Fibroblast of lung (primary cell): Measurements from ENCODE around the gene PTPRE. TPM values are rescaled to one million over a fixed set of nuclear protein-coding genes. Genes with fewer than 3 reads are reported as not detected.

ENCODE experiments used
- DNase-seq, 2 donors: peaks; one replicate each; pipeline versions ENCODE4 v3.0.0 to v3.0.0-alpha.2; 2010; ENCODE audit warnings: low read depth in 2 of 2
- H2AFZ ChIP-seq: 2 replicates; pipeline ENCODE4 v1.5.1; 2012; ENCODE audit warnings: low read length, control low read depth, inconsistent platforms
- H3K27ac ChIP-seq: 2 replicates; pipeline ENCODE4 v1.5.1; 2011; ENCODE audit warnings: low read length, control low read depth; ENCODE audit not compliant: insufficient read depth
- H3K27me3 ChIP-seq: 2 replicates; pipeline ENCODE4 v1.5.1; 2011; ENCODE audit warnings: mild to moderate bottlenecking, low read length; ENCODE audit not compliant: control insufficient read depth, insufficient read depth
- H3K36me3 ChIP-seq: 2 replicates; pipeline ENCODE4 v1.5.1; 2011; ENCODE audit warnings: low read length; ENCODE audit not compliant: control insufficient read depth, insufficient read depth
- H3K4me1 ChIP-seq: 2 replicates; pipeline ENCODE4 v1.5.1; 2011; ENCODE audit warnings: low read length; ENCODE audit not compliant: control insufficient read depth, insufficient read depth; ENCODE audit errors: extremely low read depth
- H3K4me2 ChIP-seq: 2 replicates; pipeline ENCODE4 v1.5.1; 2011; ENCODE audit warnings: low read length, control low read depth; ENCODE audit not compliant: insufficient read depth; ENCODE audit errors: extremely low read depth
- H3K4me3 ChIP-seq, 4 experiments: fragments of 200-600 bp in 1 of 4; sonication (generic) in 1 of 4; replicated peaks in 1 of 4; 2 replicates each; pipeline ENCODE4 v1.5.1; 2011 to 2016; ENCODE audit warnings: low read length in 4 of 4, low read depth in 3 of 4, mild to moderate bottlenecking in 3 of 4, control low read depth in 2 of 4, inconsistent platforms in 1 of 4, mixed read lengths in 1 of 4; ENCODE audit not compliant: insufficient read depth in 1 of 4; ENCODE audit errors: control extremely low read depth in 1 of 4
- H3K79me2 ChIP-seq: 2 replicates; pipeline ENCODE4 v1.5.1; 2012; ENCODE audit warnings: mild to moderate bottlenecking, low read length, inconsistent platforms; ENCODE audit not compliant: control insufficient read depth, insufficient read depth
- H3K9ac ChIP-seq: 2 replicates; pipeline ENCODE4 v1.5.1; 2011; ENCODE audit warnings: mild to moderate bottlenecking, low read length, control low read depth; ENCODE audit not compliant: insufficient read depth
- H3K9me3 ChIP-seq: 2 replicates; pipeline ENCODE4 v1.5.1; 2012; ENCODE audit warnings: low read depth, low read length; ENCODE audit not compliant: control insufficient read depth, insufficient read depth
- H4K20me1 ChIP-seq: 2 replicates; pipeline ENCODE4 v1.5.1; 2011; ENCODE audit warnings: low read length; ENCODE audit not compliant: control insufficient read depth, insufficient read depth; ENCODE audit errors: extremely low read depth
- CTCF ChIP-seq, 2 donors: IDR thresholded peaks in 1 of 2; conservative IDR thresholded peaks in 1 of 2; 1 replicate in 1 of 2; 2 replicates in 1 of 2; pipeline ENCODE4 v1.5.1; 2011 to 2012; ENCODE audit warnings: low read length in 2 of 2, control low read depth in 1 of 2, inconsistent platforms in 1 of 2, low read depth in 1 of 2, mild to moderate bottlenecking in 1 of 2
- EZH2 ChIP-seq: IDR thresholded peaks from 2 replicates; pipeline ENCODE4 v1.5.1; 2012; ENCODE audit warnings: low read length, control low read depth, mild to moderate bottlenecking; ENCODE audit errors: missing control alignments
- polyA plus RNA-seq, 2 donors: library from polyadenylated mRNA; depleted of rRNA in 1 of 2; stranded (reverse) in 1 of 2; unstranded in 1 of 2; fragments of >200 nt; gene quantifications; 2 replicates each; pipeline ENCODE4 v1.2.1, GENCODE V29; 2011 to 2012; ENCODE audit warnings: missing spikeins in 1 of 2
- total RNA-seq: library from RNA; depleted of rRNA; stranded (reverse); fragments of >200 nt; gene quantifications from 2 replicates; pipeline ENCODE4 v1.2.1, GENCODE V29; 2014

The PTPRE gene
- total and polyA plus RNA-seq, 2 donors (not counting 1 experiment from before 2014, with no cell fraction given), result 0.75 to 1.8 TPM

- H3K36me3 ChIP-seq, result peaks cover 35% of the 10 kb centered on the region
- TF ChIP-seq EZH2 (no peak), CTCF (conservative IDR thresholded peaks at IDR 0.05 in 1 of 2, IDR thresholded peaks at IDR 0.05 in 1 of 2; ENCODE audit: low read depth in 1 of 2, low read length in 2 of 2) (no peak)
These were observed 202.8 kb downstream of the PTPRE start for GRCh38 chr10:128109707-128110106.

GRCh38 chr10:128110339-128110738, 203.4 kb downstream of the PTPRE start:
- H3K9ac ChIP-seq, result no peak overlapping the region
- H3K4me2 ChIP-seq, result no peak overlapping the region
- TF ChIP-seq CTCF (conservative IDR thresholded peaks at IDR 0.05 in 1 of 2, IDR thresholded peaks at IDR 0.05 in 1 of 2; ENCODE audit: low read depth in 1 of 2, low read length in 2 of 2), result no peak
- no peak for TF ChIP-seq EZH2
- H3K9me3 ChIP-seq, result no peaks in the 10 kb centered on the region
- H3K36me3 ChIP-seq, result peaks cover 33% of the 10 kb centered on the region
- no peak overlapping the region for H2AFZ ChIP-seq
- H3K4me3 ChIP-seq, result no peak overlapping the region
- no peak for DNase-seq
- peaks cover 8% of the 10 kb centered on the region for H3K79me2 ChIP-seq
- no peaks in the 10 kb centered on the region for H3K27me3 ChIP-seq
- no peak overlapping the region for H3K27ac ChIP-seq
- H3K4me1 ChIP-seq, result no peaks in the 10 kb centered on the region
- no peaks in the 10 kb centered on the region for H4K20me1 ChIP-seq

More at GRCh38 chr10:128109707-128110106, 202.8 kb downstream of the PTPRE start:
- no peak overlapping the region for H2AFZ ChIP-seq
- H3K4me2 ChIP-seq, result no peak overlapping the region
- no peaks in the 10 kb centered on the region for H3K27me3 ChIP-seq
- no peak overlapping the region for H3K4me3 ChIP-seq
- no peak overlapping the region for H3K9ac ChIP-seq
- H3K4me1 ChIP-seq, result no peaks in the 10 kb centered on the region
- DNase-seq, result no peak
- H3K9me3 ChIP-seq, result no peaks in the 10 kb centered on the region
- H3K79me2 ChIP-seq, result peaks cover 8% of the 10 kb centered on the region
- no peak overlapping the region for H3K27ac ChIP-seq
- H4K20me1 ChIP-seq, result no peaks in the 10 kb centered on the region

GRCh38 chr10:128111696-128112095, 204.8 kb downstream of the PTPRE start:
- peaks cover 8% of the 10 kb centered on the region for H3K79me2 ChIP-seq
- H2AFZ ChIP-seq, result no peak overlapping the region
- no peaks in the 10 kb centered on the region for H3K27me3 ChIP-seq
- TF ChIP-seq CTCF (conservative IDR thresholded peaks at IDR 0.05 in 1 of 2, IDR thresholded peaks at IDR 0.05 in 1 of 2; ENCODE audit: low read depth in 1 of 2, low read length in 2 of 2), result no peak
- TF ChIP-seq EZH2, result no peak
- no peaks in the 10 kb centered on the region for H3K9me3 ChIP-seq
- H3K9ac ChIP-seq, result no peak overlapping the region
- H3K27ac ChIP-seq, result no peak overlapping the region
- no peak overlapping the region for H3K4me2 ChIP-seq
- no peak for DNase-seq
- peaks cover 28% of the 10 kb centered on the region for H3K36me3 ChIP-seq
- H4K20me1 ChIP-seq, result no peaks in the 10 kb centered on the region
- H3K4me1 ChIP-seq, result no peaks in the 10 kb centered on the region
- no peak overlapping the region for H3K4me3 ChIP-seq
